AG09319 (cell line): ENCODE data around the gene PSMA3.

Experiments
- DNase-seq: peaks from one replicate; pipeline ENCODE4 v3.0.0-alpha.2; 2010; ENCODE audit warnings: low read depth; ENCODE audit errors: extremely low read depth
- CTCF ChIP-seq: IDR thresholded peaks from 2 replicates; pipeline ENCODE4 v1.5.1; 2011; ENCODE audit warnings: low read depth, mild to moderate bottlenecking, inconsistent platforms, low read length, moderate library complexity

Gene PSMA3

GRCh38 chr14:58213176-58213575 lies 31.5 kb upstream of the PSMA3 start:
- DNase-seq = no peak
- TF ChIP-seq CTCF = no peak

- DNase-seq = no peak
- no peak for TF ChIP-seq CTCF
Measured at GRCh38 chr14:58215191-58215914, 29.3 kb upstream of the PSMA3 start.

- DNase-seq = no peak
- no peak for TF ChIP-seq CTCF
Measured at GRCh38 chr14:58216544-58216943, 28.1 kb upstream of the PSMA3 start.

- TF ChIP-seq CTCF = no peak
- DNase-seq = no peak
Measured at GRCh38 chr14:58227096-58227819, 17.4 kb upstream of the PSMA3 start.

GRCh38 chr14:58238252-58239243 lies 6.1 kb upstream of the PSMA3 start:
- TF ChIP-seq CTCF = no peak
- DNase-seq = no peak

GRCh38 chr14:58239244-58240195 lies 5.1 kb upstream of the PSMA3 start:
- no peak for TF ChIP-seq CTCF
- peak; percentile 22 for DNase-seq
